Measurements from ENCODE around the gene SLTM.

The SLTM gene

DNA sequence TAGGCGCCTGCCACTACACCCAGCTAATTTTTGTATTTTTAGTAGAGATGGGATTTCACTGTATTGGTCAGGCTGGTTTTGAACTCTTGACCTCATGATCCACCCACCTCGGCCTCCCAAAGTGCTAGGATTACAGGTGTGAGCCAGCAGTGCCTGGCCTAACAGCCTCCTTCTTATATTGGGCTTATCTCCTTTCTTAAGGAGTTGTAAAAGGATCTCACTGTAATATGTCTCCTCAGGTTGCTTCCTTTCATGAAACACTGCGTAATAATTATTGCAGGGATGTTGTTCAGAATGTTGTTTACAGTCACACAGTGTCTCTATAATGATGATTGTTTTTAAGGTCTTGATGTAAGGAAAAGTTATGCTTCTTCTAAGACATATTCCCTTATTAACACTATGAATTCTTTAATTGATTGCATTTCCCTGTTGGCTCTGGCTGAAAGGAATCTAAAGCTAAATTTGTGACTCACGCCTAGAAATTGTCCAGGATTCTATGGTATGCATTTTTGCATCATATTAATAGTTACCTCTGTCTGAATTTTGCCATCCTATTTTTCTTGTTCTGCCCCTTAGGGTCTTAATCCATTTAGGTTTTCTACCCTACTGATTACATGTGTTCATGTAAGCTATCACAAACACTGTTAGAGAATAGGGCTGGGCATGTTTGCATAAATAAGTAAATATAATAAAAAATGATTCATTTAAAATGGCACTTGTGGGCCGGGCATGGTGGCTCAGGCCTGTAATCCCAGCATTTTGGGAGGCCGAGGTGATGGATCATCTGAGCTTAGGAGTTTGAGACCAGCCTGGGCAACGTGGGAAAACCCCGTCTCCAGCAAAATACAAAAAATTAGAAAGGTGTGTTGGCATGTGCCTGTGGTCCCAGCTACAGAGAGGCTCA lies 29.4 kb upstream of the SLTM start:
- POLR2A ChIA-PET, result no interaction called here
- Histone ChIP-seq H3K36me3 (ENCODE audit: control insufficient read depth in 2 of 2, insufficient read depth in 1 of 2, low read length in 2 of 2) (no peaks in the 10 kb centered on the region), H3K4me3 (ENCODE audit: low read depth, low read length) (no peak overlapping the region), H3K4me1 (ENCODE audit: control insufficient read depth, insufficient read depth, low read length) (no peaks in the 10 kb centered on the region), H3K27ac (ENCODE audit: extremely low read depth, low read depth, low read length) (no peak overlapping the region), H3K9me3 (ENCODE audit: control insufficient read depth, insufficient read depth, low read depth, low read length) (no peaks in the 10 kb centered on the region)
- TF ChIP-seq ZNF626 (tag by site-specific recombination; IDR thresholded peaks at IDR 0.05) (no peak), ZNF26 (tag by site-specific recombination; IDR thresholded peaks at IDR 0.05) (no peak), ZNF707 (tag by site-specific recombination; IDR thresholded peaks at IDR 0.05) (no peak), ZNF530 (tag by site-specific recombination; IDR thresholded peaks at IDR 0.05; ENCODE audit: low read depth) (no peak)
- CTCF ChIA-PET, result interaction anchor here (1.4 kb wide), 1 partner anchor 17 kb away, joined by 3 read pairs; no protein-coding TSS in a partner anchor

- ChIA-PET POLR2A (no interaction called here), CTCF (interaction anchor here (0.6 kb wide), 1 partner anchor 10 kb away, joined by 4 read pairs; no protein-coding TSS in a partner anchor)
- Histone ChIP-seq H3K4me3 (ENCODE audit: low read depth, low read length) (no peak overlapping the region), H3K36me3 (ENCODE audit: control insufficient read depth in 2 of 2, insufficient read depth in 1 of 2, low read length in 2 of 2) (no peaks in the 10 kb centered on the region), H3K4me1 (ENCODE audit: control insufficient read depth, insufficient read depth, low read length) (no peaks in the 10 kb centered on the region), H3K27ac (ENCODE audit: extremely low read depth, low read depth, low read length) (no peak overlapping the region), H3K9me3 (ENCODE audit: control insufficient read depth, insufficient read depth, low read depth, low read length) (no peaks in the 10 kb centered on the region)
- TF ChIP-seq, protein P1, sequence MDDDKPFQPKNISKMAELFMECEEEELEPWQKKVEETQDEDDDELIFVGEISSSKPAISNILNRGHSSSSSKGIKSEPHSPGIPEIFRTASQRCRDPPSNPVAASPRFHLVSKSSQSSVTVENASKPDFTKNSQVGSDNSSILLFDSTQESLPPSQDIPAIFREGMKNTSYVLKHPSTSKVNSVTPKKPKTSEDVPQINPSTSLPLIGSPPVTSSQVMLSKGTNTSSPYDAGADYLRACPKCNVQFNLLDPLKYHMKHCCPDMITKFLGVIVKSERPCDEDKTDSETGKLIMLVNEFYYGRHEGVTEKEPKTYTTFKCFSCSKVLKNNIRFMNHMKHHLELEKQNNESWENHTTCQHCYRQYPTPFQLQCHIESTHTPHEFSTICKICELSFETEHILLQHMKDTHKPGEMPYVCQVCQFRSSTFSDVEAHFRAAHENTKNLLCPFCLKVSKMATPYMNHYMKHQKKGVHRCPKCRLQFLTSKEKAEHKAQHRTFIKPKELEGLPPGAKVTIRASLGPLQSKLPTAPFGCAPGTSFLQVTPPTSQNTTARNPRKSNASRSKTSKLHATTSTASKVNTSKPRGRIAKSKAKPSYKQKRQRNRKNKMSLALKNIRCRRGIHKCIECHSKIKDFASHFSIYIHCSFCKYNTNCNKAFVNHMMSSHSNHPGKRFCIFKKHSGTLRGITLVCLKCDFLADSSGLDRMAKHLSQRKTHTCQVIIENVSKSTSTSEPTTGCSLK (tag by site-specific recombination; IDR thresholded peaks at IDR 0.05), result no peak
- TF ChIP-seq HIC1 (tag by site-specific recombination; IDR thresholded peaks at IDR 0.05) (no peak), KLF1 (tag by site-specific recombination; IDR thresholded peaks at IDR 0.05) (no peak), MZF1 (tag by site-specific recombination; IDR thresholded peaks at IDR 0.05; ENCODE audit: borderline replicate concordance) (no peak), ZNF830 (tag by site-specific recombination; IDR thresholded peaks at IDR 0.05; ENCODE audit: low read depth) (no peak), ZBTB26 (tag by site-specific recombination; optimal IDR thresholded peaks at IDR 0.05) (no peak)
Measured at GRCh38 chr15:58962136-58962535, 28.7 kb upstream of the SLTM start.

DNA sequence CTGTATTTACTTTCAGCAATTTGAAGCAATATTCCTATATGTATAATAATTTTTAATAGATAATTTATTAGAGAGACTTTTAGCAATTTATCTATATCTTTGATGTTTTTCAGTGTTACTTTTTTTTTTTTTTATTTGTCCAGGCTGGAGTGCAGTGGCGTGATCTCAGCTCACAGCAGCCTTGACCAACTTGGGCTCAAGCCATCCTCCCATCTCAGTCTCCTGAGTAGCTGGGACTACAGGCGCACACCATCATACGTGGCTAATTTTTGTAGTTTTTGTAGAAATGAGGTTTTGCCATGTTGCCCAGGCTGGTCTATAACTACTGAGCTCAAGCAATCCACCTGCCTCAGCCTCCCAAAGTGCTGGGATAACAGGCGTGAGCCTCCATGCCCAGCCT lies 25.3 kb upstream of the SLTM start:
- H3K27ac ChIP-seq (ENCODE audit: extremely low read depth, low read depth, low read length), result no peak overlapping the region
- no peaks in the 10 kb centered on the region for H3K9me3 ChIP-seq (ENCODE audit: control insufficient read depth, insufficient read depth, low read depth, low read length)
- no peaks in the 10 kb centered on the region for H3K4me1 ChIP-seq (ENCODE audit: control insufficient read depth, insufficient read depth, low read length)
- CTCF ChIA-PET, result no interaction called here
- H3K4me3 ChIP-seq (ENCODE audit: low read depth, low read length), result no peak overlapping the region
- no peaks in the 10 kb centered on the region for H3K36me3 ChIP-seq (ENCODE audit: control insufficient read depth in 2 of 2, insufficient read depth in 1 of 2, low read length in 2 of 2)
- POLR2A ChIA-PET, result no interaction called here
- TF ChIP-seq ZSCAN18 (tag by site-specific recombination; IDR thresholded peaks at IDR 0.05) (no peak), BCL11B (tag by site-specific recombination; IDR thresholded peaks at IDR 0.05; ENCODE audit: low read depth) (no peak), YY1 (tag by site-specific recombination; IDR thresholded peaks at IDR 0.05) (no peak), ZBTB20 (tag by site-specific recombination; IDR thresholded peaks at IDR 0.05) (no peak), ZNF132 (tag by site-specific recombination; IDR thresholded peaks at IDR 0.05; ENCODE audit: borderline replicate concordance) (no peak), ZBTB1 (tag by site-specific recombination; IDR thresholded peaks at IDR 0.05) (no peak), ZNF561 (tag by site-specific recombination; IDR thresholded peaks at IDR 0.05; ENCODE audit: borderline replicate concordance) (no peak), ZSCAN30 (tag by site-specific recombination; IDR thresholded peaks at IDR 0.05) (no peak), ZNF311 (tag by site-specific recombination; IDR thresholded peaks at IDR 0.05; ENCODE audit: borderline replicate concordance) (no peak), KLF10 (tag by site-specific recombination; IDR thresholded peaks at IDR 0.05) (no peak), ZNF768 (tag by site-specific recombination; IDR thresholded peaks at IDR 0.05) (no peak)

All from HEK293 (cell line).